Mucosa of descending colon (tissue), 3 donors: ENCODE measurements around the gene TEX101. TPM values are rescaled to one million over a fixed set of nuclear protein-coding genes. Genes with fewer than 3 reads are reported as not detected.

Source experiments
- ATAC-seq: fragments of 200-7000 bp; cut with Tn5 transposase; one replicate; pipeline ENCODE4 v1.9.1; 2020; ENCODE audit warnings: mild to moderate bottlenecking, moderate library complexity
- DNase-seq, 3 donors: peaks; one replicate each; pipeline ENCODE4 v3.0.0-alpha.2; 2020
- H3K36me3 ChIP-seq: fragments of 200-600 bp; one replicate; pipeline ENCODE4 v1.8.0; 2021; ENCODE audit warnings: low read depth, mild to moderate bottlenecking
- H3K4me1 ChIP-seq: fragments of 200-600 bp; one replicate; pipeline ENCODE4 v1.8.0; 2021; ENCODE audit warnings: low read depth, mild to moderate bottlenecking
- H3K4me3 ChIP-seq: fragments of 200-600 bp; one replicate; pipeline ENCODE4 v1.8.0; 2021; ENCODE audit warnings: mild to moderate bottlenecking
- H3K9me3 ChIP-seq: fragments of 200-600 bp; one replicate; pipeline ENCODE4 v1.8.0; 2021; ENCODE audit warnings: mild to moderate bottlenecking
- intact Hi-C, 2 donors: fragments of 100-400 bp; cut with DNase I in 1 of 2; cut with micrococcal nuclease in 1 of 2; formaldehyde crosslinking; loops; one replicate each; pipeline versions ENCODE4 v1.11.0 to v1.11.1; 2022; cut with DNase I, micrococcal nuclease
- total RNA-seq, 3 donors: library from RNA; stranded (reverse); fragmentation: NEBNext Ultra II Directional in 2 of 3; extraction: Animal tissue kit (Norgen Biotek cat#: 25700) in 2 of 3; gene quantifications; one replicate each; pipeline versions ENCODE4 v1.2.1 to v1.2.4, GENCODE V29; 2021 to 2023
- TF ChIP-seq, protein P1 (sequence below): fragments of 200-600 bp; IDR thresholded peaks from one replicate; pipeline ENCODE4 v1.8.0; 2022; ENCODE audit warnings: antibody characterized with exemption, mild to moderate bottlenecking
- donor health status: DM: no; HTN: no; CAD: no; lungs with moderate emphysema.
- donor health status: DM: no; HTN: no; CAD: no.
- donor health status: DM: no; HTN: yes; CAD: no.

TEX101 gene
- total RNA-seq, 3 donors from 2014 or later: 0.35 TPM; not detected in 2

DNA sequence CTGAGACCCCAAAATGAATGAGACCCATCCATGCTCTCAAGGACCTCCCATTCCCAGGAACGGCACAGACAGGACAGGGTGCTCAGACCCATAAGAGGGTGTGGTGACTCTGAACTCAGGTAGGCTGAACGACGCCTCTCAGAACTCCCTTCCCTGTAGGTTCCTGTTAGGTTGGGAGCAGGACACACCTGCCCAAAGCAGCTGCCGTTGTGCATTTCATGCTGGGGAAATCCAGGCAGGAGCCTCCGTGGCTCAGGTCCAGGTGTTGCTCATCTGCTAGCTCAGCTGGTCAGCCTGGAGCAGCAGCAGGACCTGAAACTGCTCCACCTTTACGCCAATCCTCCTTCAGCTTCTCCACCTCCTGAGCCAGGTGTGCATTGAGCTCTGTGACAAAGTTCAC is 19.1 kb upstream of the TEX101 start:
- Histone ChIP-seq H3K9me3 (no peaks in the 10 kb centered on the region), H3K4me3 (no peak overlapping the region), H3K36me3 (no peaks in the 10 kb centered on the region), H3K4me1 (peaks cover 4% of the 10 kb centered on the region)
- TF ChIP-seq, protein P1, sequence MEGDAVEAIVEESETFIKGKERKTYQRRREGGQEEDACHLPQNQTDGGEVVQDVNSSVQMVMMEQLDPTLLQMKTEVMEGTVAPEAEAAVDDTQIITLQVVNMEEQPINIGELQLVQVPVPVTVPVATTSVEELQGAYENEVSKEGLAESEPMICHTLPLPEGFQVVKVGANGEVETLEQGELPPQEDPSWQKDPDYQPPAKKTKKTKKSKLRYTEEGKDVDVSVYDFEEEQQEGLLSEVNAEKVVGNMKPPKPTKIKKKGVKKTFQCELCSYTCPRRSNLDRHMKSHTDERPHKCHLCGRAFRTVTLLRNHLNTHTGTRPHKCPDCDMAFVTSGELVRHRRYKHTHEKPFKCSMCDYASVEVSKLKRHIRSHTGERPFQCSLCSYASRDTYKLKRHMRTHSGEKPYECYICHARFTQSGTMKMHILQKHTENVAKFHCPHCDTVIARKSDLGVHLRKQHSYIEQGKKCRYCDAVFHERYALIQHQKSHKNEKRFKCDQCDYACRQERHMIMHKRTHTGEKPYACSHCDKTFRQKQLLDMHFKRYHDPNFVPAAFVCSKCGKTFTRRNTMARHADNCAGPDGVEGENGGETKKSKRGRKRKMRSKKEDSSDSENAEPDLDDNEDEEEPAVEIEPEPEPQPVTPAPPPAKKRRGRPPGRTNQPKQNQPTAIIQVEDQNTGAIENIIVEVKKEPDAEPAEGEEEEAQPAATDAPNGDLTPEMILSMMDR: no peak
- ATAC-seq (peak; percentile 97), DNase-seq (peak; percentile 64 to 73 (median 66))
- intact Hi-C loops: no loop called here

DNA sequence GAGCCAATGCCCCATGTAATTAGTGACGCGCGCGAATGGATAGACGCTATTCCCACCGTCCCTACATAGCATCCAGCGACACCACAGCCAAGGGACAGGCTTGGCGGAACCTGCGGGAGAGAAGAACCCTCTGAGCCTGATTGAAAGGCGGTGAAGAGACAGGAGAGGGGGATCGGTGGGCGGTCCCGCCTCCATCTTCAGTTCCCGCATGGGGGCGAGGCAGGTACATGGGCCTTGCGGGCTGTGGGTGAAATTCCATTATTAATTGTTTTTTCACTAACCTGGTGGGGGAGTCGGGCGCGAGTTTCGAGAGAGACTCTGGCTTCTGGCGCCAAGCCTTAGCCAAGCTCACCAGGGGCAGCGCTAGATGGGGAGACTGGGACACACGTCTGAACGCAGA is 8.4 kb upstream of the TEX101 start:
- intact Hi-C loops: no loop called here
- Histone ChIP-seq H3K4me3 (no peak overlapping the region), H3K36me3 (no peaks in the 10 kb centered on the region), H3K9me3 (no peaks in the 10 kb centered on the region), H3K4me1 (no peaks in the 10 kb centered on the region)
- TF ChIP-seq, protein P1: no peak
- no peak for ATAC-seq
- no peak for DNase-seq

DNA sequence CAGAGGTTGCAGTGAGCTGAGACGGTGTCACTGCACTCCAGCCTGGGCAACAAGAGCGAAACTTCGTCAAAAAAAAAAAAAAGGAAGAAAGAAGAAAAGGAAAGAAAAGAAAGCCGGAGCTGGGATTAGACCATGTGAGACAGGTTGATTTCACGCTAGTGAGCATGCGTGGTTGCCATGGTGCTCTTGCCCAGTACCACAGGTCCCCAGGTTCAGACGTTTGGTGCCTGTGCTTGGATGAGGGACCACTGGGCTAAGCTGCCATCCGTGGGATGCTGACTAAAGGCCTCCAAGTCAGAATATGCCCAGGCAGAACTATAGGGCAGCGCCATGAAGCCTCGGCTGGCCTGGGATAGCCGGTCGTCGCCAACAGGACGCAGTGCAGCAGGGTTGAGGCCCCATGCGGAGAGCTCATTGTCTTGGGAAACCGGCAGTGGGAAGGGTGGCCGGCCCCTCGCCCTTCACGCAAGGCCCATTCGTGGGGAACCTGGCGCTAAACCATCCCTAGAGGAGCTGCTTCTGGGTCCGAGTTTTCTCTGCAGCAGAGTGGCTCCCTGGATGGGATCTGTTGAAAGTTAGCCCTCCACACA is 7.2 kb upstream of the TEX101 start:
- intact Hi-C loops: no loop called here
- TF ChIP-seq, protein P1: no peak
- ATAC-seq (no peak), DNase-seq (no peak)
- Histone ChIP-seq H3K9me3 (no peaks in the 10 kb centered on the region), H3K4me1 (no peaks in the 10 kb centered on the region), H3K4me3 (no peak overlapping the region), H3K36me3 (no peaks in the 10 kb centered on the region)

DNA sequence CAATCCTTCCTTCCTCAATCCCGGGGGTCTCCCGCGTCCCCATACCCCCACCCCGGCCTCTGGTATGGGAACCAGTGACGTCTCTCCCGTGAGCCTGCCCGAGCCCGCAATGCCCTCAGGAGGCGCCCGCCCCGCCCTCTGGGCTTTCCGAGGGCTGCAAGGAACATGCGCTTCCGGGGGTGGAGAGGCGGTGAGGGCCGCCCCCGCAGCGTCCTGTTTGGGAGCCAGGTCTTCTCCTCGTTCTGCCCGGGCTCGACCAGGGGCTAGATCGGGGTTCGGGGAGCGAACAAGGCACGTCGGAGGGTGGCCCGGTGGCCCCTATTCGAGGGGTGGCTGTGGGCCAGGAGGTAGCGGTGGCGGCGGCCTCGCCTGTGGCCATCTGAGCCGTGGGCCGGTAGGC is 6.6 kb upstream of the TEX101 start:
- no peaks in the 10 kb centered on the region for H3K36me3 ChIP-seq
- no peaks in the 10 kb centered on the region for H3K9me3 ChIP-seq
- TF ChIP-seq, protein P1: no peak
- H3K4me1 ChIP-seq: no peaks in the 10 kb centered on the region
- intact Hi-C loops: no loop called here
- ATAC-seq: no peak
- DNase-seq: no peak
- H3K4me3 ChIP-seq: no peak overlapping the region

DNA sequence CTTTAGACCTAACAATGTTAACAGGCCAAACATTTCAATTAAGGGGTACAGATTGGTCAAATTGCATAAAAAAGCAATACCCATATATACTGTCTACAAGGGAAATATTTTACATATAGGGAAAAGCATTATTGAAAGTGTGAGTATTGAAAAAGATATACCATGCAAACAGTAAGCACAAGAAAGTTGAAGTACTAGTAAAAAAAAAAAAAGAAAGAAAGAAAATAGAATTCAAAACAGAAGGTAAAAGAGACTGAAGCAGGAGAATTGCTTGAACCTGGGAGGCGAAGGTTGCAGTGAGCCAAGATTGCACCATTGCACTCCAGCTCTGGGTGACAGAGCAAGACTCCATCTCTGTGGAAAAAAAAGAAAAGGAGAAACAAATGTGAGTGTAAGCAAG is 5.3 kb upstream of the TEX101 start:
- intact Hi-C loops: no loop called here
- DNase-seq (no peak), ATAC-seq (no peak)
- Histone ChIP-seq H3K9me3 (no peaks in the 10 kb centered on the region), H3K4me1 (no peaks in the 10 kb centered on the region), H3K4me3 (no peak overlapping the region), H3K36me3 (no peaks in the 10 kb centered on the region)
- TF ChIP-seq, protein P1: no peak

DNA sequence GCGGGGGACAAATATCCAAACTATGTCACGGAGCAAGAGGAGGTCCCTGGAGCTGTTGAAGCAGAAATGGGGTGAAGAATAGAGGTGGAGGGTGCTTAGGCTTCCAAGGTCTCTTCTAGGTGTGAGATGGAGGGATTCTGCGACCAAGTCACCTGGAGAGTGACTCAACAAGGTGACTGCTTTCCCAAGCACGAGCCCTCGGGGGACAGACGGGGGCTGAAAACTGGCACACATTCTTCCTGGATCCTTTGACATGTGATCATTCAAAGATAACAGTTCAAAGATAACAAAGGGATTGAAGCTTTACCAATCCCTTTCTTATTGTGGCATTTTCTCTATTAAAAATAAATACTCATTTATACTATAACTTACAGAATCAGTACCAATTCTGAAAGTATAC is 2.2 kb upstream of the TEX101 start:
- Histone ChIP-seq H3K9me3 (no peaks in the 10 kb centered on the region), H3K4me1 (peaks cover 3% of the 10 kb centered on the region), H3K36me3 (no peaks in the 10 kb centered on the region), H3K4me3 (no peak overlapping the region)
- intact Hi-C loops: no loop called here
- ATAC-seq (no peak), DNase-seq (no peak)
- TF ChIP-seq, protein P1: no peak
